HPDE6-E6E7 (cell line): Measurements from ENCODE around the gene DHX32.
"Not testable (repeated sequence)": the region's sequence is repeated elsewhere in the genome, so short reads cannot be mapped to it uniquely, and the experiment has no call there.

ENCODE experiments used
- DNase-seq: peaks from one replicate; pipeline ENCODE4 v3.0.0; 2011; ENCODE audit warnings: missing footprints; ENCODE audit errors: extremely low spot score

Gene DHX32

DNA sequence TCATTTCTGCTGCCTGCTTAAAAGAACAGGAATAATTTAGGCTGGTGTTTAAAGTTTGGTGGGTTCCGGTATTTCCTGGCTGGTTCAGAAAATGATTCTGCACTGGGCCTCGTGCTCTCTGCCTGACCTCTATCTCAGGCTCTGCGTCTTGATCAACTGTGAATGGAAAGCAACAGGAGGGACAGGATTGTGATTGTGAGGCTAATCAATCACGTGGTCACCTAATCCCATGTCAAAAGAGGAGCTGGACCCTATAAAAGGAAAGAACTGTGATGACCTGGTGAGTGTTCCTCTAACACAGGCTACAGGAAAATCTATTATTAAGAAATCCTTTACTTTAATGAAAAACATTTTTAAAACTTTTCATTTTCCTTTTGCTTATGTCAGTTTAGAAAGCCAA, at the start of gene DHX32:
DHX32 (minus strand) TSS at position 101 of the 400 bp plus-strand sequence. CDS start 468 bp downstream, outside the sequence.
- no peak for DNase-seq

DNA sequence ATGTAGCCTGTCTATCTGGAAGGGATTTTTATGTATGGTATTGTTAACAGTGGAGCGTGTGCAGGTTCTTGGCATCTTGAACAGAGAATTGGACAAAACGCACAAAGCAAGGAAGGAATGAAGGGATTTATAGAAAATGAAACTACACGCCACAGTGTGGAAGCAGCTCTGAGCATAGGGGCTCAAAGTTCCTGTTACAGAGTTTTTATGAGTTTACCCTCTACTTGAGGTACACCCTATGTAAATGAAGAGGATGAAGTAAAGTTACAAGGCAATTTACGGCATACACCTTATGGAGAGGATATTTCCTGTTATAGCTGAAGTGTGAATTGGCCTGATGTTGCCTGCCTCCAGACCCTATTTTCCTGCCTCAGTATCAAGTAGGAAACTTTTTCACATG, 48.5 kb upstream of the DHX32 start:
- DNase-seq, result no peak

DNA sequence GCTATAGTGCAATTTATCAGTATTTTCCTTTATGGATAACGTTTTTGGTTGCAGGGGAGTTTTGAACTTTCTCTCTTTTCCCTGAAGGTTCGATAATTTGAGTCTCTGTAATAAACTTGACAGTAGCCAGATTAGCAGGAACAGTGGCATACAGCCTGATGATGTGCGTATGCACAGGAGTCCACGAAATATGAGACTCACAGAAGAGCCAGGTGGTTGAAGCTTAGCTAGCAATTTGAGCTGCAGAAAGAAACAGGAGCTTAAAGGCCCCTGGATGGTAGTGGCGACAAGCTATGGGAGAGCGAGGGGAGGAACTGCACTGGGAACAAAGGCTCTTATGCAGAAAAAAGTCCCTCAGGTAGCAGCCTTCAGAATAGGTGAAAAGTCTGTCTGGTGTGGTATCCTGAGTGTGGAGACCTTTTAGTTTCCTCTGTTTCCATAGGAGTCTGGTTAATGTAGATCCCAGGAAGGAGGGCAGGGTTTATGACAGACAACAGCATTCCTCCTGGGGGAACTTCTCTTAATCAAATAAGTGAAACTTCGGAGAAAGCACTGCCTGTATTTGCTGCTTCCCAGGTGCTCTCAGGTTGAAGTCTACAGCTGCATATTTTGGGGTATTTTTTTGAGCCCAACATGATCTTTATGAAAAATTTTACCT, 48.0 kb upstream of the DHX32 start:
- no peak for DNase-seq

DNA sequence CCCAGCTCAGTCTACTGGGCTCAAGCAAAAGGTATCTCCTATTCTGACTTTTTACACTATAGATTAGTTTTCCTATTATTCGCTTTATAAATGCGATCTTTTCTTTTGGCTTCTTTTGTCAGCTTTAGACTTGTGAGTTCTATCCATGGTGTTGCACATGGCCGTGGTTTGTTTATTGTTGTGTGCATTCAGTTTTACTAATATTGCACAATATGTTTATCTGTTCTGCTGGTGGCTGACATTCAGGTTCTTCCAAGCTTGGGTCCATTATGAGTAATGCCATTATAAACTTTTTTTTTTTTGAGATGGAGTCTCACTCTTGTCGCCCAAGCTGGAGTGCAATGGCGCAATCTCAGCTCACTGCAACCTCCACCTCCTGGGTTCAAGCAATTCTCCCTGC, 46.2 kb upstream of the DHX32 start:
- DNase-seq, result not testable (repeated sequence)

GRCh38 chr10:125926247-125926646, 45.2 kb upstream of the DHX32 start:
- DNase-seq, result no peak

DNA sequence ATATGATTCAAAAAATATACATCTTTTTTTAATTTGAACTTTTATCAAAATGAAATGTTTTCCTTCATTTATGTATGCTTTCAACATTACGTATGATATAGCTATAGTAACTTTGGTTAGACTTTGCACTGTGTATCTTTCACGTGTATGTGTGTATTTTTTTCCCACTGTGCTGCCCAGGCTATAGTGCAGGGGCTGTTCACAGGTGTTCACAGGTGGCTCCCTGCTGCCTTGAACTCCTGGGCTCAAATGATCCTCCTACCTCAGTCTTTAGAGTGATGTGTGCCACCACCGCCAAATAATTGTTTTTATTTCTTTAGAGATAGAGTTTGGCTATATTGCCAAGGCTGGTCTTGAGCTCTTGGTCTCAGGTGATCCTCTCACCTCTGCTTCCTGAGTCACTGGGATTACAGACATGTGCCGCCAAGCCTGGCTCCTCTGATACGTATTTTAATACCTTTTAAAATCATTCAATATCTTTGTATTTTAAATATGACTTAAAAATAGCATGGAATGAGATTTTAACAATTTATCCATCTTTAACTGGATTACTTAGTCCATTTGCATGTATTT, 44.3 kb upstream of the DHX32 start:
- DNase-seq, result no peak

DNA sequence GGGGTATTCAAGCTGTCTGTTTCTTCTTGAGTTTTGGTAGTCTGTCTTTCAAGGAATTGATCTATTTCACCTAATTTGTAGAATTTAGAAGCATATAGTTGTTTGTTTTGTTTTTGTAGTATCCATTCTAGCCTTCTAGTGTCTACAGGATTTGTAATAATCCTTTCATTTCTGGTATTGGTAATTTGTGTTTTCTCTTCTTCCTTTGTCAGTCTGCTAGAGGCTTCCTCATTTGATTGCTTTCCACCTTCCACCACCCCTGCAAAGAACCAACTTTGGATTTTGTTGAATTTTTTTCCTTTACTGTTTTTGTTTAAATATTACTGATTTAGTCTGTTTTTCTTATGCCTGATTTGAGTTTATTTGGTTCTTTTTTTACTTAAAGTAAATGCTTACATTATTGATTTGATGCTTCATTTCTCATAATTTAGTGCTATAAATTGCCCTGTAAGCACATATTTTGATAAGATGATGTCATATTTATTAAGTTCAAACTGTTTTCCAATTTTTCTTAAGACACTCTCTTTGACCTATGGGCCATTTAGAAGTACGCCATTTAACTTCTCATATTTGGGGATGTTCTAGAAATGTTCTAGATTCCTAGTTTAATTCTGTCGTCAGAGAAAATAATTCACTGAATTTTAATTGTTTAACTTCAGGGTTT, 40.7 kb upstream of the DHX32 start:
- DNase-seq, result not testable (repeated sequence)

- DNase-seq, result not testable (repeated sequence)
Observed at GRCh38 chr10:125917704-125918361, 36.7 kb upstream of the DHX32 start.

- no peak for DNase-seq
Observed at GRCh38 chr10:125916977-125917376, 35.9 kb upstream of the DHX32 start.

- not testable (repeated sequence) for DNase-seq
Observed at GRCh38 chr10:125913277-125913676, 32.2 kb upstream of the DHX32 start.

- no peak for DNase-seq
Observed at GRCh38 chr10:125911990-125912389, 30.9 kb upstream of the DHX32 start.

DNA sequence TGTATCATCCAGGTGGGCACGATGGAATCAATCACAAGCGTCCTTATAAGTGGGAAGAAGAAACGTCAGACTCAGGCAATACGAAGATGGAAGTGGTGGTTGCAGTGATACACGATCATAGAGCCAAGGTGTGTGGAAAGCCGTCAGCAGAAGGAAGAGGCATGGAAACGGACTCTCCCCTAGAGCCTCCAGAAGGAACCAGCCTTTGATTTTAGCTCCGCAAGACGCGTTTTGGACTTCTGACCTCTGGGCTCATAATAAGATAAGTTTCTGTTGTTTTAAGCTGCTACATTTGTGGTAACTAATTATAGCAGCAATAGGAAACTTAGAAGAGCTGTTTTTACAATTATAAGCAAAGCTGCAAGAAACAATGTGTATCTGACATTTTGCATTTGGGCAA, 30.1 kb upstream of the DHX32 start:
- DNase-seq, result no peak

GRCh38 chr10:125909491-125909890, 28.4 kb upstream of the DHX32 start:
- DNase-seq, result not testable (repeated sequence)

DNA sequence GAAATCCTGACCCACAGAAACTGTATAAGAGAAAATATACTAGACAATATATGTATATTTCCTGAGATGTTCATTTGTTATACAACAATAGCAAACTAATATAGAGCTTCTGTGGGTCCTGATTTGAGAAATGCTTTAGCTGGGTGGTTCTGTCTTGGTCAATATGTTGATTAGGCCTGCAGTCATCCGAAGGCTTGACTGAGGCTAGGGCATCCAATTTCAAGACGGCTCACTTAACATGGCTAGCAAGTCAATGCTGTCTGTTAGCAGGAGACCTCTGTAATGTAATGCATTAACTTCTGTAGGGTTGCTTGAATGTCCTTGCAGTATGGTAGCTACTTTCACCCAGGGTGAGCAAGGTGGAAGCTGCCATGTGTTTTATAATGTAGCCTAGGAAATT, 27.7 kb upstream of the DHX32 start:
- DNase-seq, result not testable (repeated sequence)

- not testable (repeated sequence) for DNase-seq
Observed at GRCh38 chr10:125907598-125907997, 26.5 kb upstream of the DHX32 start.

DNA sequence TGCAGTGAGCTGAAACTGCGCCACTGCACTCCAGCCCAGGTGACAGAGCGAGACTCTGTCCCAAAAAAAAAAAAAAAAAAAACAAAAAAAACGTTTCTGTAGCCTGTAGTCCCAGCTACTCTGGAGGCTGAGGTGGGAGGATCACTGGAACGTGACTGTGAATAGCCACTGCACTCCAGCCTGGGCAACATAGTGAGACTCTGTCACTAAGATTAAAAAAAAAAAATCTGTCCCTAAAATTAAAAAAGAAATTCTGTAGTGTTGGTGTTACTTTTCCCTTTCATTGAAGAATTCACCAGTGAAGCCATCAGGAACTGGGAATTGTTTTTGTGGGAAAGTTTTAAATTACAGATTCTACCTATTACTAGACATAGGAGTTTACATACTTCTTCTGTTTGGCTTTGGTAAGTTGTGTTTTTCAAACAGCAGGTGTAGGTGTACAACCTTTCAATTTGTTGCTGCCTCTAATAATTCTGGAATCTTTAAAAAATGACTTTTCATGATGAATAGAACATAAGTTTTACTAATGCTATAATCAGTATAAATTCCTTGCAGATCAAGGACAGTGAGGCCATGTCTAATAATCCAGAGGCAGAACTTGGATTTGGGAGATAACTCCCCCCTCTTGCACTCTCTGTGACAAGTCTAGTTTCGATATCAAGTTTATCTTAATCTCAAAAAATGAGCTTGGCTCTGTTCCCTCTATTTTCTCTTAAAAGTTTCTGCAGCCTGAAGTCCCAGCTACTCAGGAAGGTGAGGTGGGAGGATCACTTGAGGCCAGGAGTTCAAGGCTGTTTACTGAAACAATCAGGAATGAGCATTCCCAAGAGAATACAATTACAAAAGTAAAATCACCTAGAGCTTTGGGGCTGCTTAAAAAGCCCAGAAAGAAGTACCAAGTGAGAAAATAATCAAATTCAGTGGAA, 24.2 kb upstream of the DHX32 start:
- not testable (repeated sequence) for DNase-seq

- DNase-seq, result not testable (repeated sequence)
Observed at GRCh38 chr10:125903135-125903640, 22.1 kb upstream of the DHX32 start.

DNA sequence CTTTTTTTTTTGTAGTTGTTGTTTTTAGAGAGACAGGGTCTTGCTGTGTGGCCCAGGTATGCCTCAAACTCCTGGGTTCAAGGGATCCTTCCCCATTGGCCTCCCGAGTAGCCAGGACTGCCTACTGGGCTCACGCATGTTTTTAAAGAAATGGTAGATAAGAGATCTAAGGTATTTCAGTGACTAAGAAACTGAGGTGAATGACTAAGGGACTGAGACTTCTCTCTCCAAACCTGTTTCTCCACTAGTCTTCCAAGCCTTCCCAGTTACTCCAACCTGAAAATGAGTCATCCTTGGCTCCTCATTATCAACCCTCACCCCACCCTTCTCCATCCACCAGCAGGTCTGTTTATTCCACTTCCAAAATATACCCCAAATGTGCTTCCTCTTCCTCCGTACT, 19.9 kb upstream of the DHX32 start:
- not testable (repeated sequence) for DNase-seq

DNA sequence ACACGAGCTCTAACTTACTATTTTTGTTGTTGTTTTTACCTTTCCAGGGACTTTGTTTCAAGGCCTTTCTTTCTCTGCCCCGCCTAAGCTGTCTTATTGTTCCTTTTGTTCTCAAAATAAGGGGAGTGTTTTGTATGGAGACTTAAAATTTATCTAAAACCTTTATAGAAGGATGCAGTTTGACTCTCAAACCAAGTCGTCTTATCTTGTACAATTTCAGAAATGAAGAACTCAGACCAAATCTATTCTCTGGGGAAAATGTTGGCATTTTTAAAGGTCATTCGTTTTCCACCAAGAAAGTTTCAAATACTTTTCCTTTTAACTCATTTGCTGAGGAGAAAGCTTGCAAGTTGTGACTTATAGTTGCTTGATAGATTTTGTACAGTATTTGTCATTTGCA, 16.2 kb upstream of the DHX32 start:
- DNase-seq, result not testable (repeated sequence)

GRCh38 chr10:125896088-125896934, 15.2 kb upstream of the DHX32 start, which contains the start of gene FANK1:
Gene FANK1, plus strand, starts transcription at chr10:125896564. Its CDS starts 79 bp downstream, at chr10:125896643.
- DNase-seq, result not testable (repeated sequence)
